GM12878 (cell line): ENCODE results near the gene TBC1D22B. TPM values are rescaled to one million over a fixed set of nuclear protein-coding genes. Genes with fewer than 3 reads are reported as not detected.

Experiments
- ATAC-seq: fragments of 200-7000 bp; cut with Tn5 transposase; 3 replicates; pipeline ENCODE4 v1.9.1; 2020; ENCODE audit warnings: mild to moderate bottlenecking, moderate library complexity
- BruUV-seq: library from RNA; stranded (reverse); fragments of 400-500 nt; replicated peaks from 2 replicates; lab custom pipeline; 2021; lab: Mats Ljungman, UMichigan
- CTCF ChIA-PET: fragments of 300-600 bp; sonication (Branson Sonifier 250); formaldehyde crosslinking; extraction: SDS; loops from one replicate; lab custom pipeline; 2021; ENCODE audit warnings: inconsistent platforms; lab: Yijun Ruan, JAX
- POLR2A ChIA-PET: fragments of 350-600 bp; formaldehyde crosslinking; extraction: SDS; loops from one replicate; lab custom pipeline; 2021; ENCODE audit warnings: inconsistent platforms; lab: Charles Lee
- RAD21 ChIA-PET: fragments of 300-600 bp; sonication (Branson Sonifier 250); formaldehyde crosslinking; loops from one replicate; lab custom pipeline; 2023; ENCODE audit warnings: antibody characterized with exemption; ENCODE audit not compliant: unreplicated experiment; lab: Charles Lee
- SMC1A ChIA-PET: fragments of 300-600 bp; sonication (Branson Sonifier 250); formaldehyde crosslinking; loops from one replicate; lab custom pipeline; 2023; ENCODE audit not compliant: unreplicated experiment, uncharacterized antibody; lab: Charles Lee
- DNase-seq: peaks from one replicate; pipeline ENCODE4 v3.0.0-alpha.2; 2011; ENCODE audit warnings: low read depth, low spot score
- FAIRE-seq: peaks from 3 replicates; lab custom pipeline; 2011; peaks lifted over from hg19 to GRCh38; lab: Jason Lieb, UNC
- H2AFZ ChIP-seq: 2 replicates; pipeline ENCODE4 v1.6.0; 2011; ENCODE audit warnings: low read depth, low read length, control low read depth; ENCODE audit not compliant: control insufficient read depth
- H3K27ac ChIP-seq: 2 replicates; pipeline ENCODE4 v1.5.1; 2011; ENCODE audit warnings: control low read depth; ENCODE audit not compliant: control insufficient read depth, insufficient read depth
- H3K27me3 ChIP-seq, 2 experiments: replicated peaks in 1 of 2; 2 replicates each; pipeline versions ENCODE4 v1.6.0 to v1.6.1; 2011; ENCODE audit warnings: low read length in 1 of 2; ENCODE audit not compliant: control insufficient read depth in 2 of 2, insufficient read depth in 2 of 2
- H3K36me3 ChIP-seq, 2 experiments: 2 replicates each; pipeline ENCODE4 v1.5.1; 2011; ENCODE audit warnings: low read length in 1 of 2; ENCODE audit not compliant: control insufficient read depth in 2 of 2, insufficient read depth in 2 of 2
- H3K4me1 ChIP-seq: 2 replicates; pipeline ENCODE4 v1.6.1; 2011; ENCODE audit warnings: mild to moderate bottlenecking, low read length, moderate library complexity, mixed read lengths; ENCODE audit not compliant: control insufficient read depth, insufficient read depth
- H3K4me2 ChIP-seq: 2 replicates; pipeline ENCODE4 v1.6.0; 2011; ENCODE audit warnings: control low read depth; ENCODE audit not compliant: control insufficient read depth, insufficient read depth
- H3K4me3 ChIP-seq: fragments of 200-600 bp; sonication (generic); 2 replicates; pipeline ENCODE4 v1.5.1; 2016
- H3K79me2 ChIP-seq: 2 replicates; pipeline ENCODE4 v1.6.0; 2011; ENCODE audit warnings: low read length; ENCODE audit not compliant: control insufficient read depth, insufficient read depth
- H3K9ac ChIP-seq: 2 replicates; pipeline ENCODE4 v1.8.0; 2011; ENCODE audit warnings: low read length, control low read depth, mixed read lengths; ENCODE audit not compliant: control insufficient read depth, insufficient read depth
- H3K9me3 ChIP-seq: replicated peaks from 3 replicates; pipeline ENCODE4 v1.5.1; 2011; ENCODE audit warnings: mild to moderate bottlenecking, low read length; ENCODE audit not compliant: control insufficient read depth, insufficient read depth
- H4K20me1 ChIP-seq: 2 replicates; pipeline ENCODE4 v1.6.0; 2011; ENCODE audit not compliant: control insufficient read depth, insufficient read depth
- CBX3 ChIP-seq: fragments of 200-600 bp; sonication (generic); IDR thresholded peaks from 2 replicates; pipeline ENCODE4 v1.6.1; 2016; ENCODE audit warnings: low read depth, borderline replicate concordance
- GABPA ChIP-seq: IDR thresholded peaks from 2 replicates; pipeline ENCODE4 v1.6.1; 2014; ENCODE audit warnings: antibody characterized with exemption, low read depth, mild to moderate bottlenecking, inconsistent platforms
- GATAD2B ChIP-seq: fragments of 450-650 bp; conservative IDR thresholded peaks from 2 replicates; pipeline ENCODE4 v1.6.1; 2017; ENCODE audit warnings: low read depth, mild to moderate bottlenecking, moderate library complexity
- LARP7 ChIP-seq: fragments of 450-650 bp; IDR thresholded peaks from 2 replicates; pipeline ENCODE4 v1.6.1; 2017; ENCODE audit warnings: mild to moderate bottlenecking
- MLLT1 ChIP-seq: fragments of 450-650 bp; IDR thresholded peaks from 2 replicates; pipeline ENCODE4 v1.6.1; 2016; ENCODE audit warnings: mild to moderate bottlenecking
- NBN ChIP-seq: fragments of 450-650 bp; IDR thresholded peaks from 2 replicates; pipeline ENCODE4 v1.6.1; 2016
- RELB ChIP-seq: fragments of 450-650 bp; IDR thresholded peaks from 2 replicates; pipeline ENCODE4 v1.6.1; 2017; ENCODE audit warnings: low read depth, mild to moderate bottlenecking, moderate library complexity
- RFX5 ChIP-seq: IDR thresholded peaks from 2 replicates; pipeline ENCODE4 v1.6.1; 2011; ENCODE audit warnings: low read depth, low read length, improper control_type of control experiment
- USF2 ChIP-seq: IDR thresholded peaks from 2 replicates; pipeline ENCODE4 v1.6.1; 2011; ENCODE audit warnings: low read depth, low read length, improper control_type of control experiment, borderline replicate concordance
- ZBTB40 ChIP-seq: fragments of 450-650 bp; IDR thresholded peaks from 2 replicates; pipeline ENCODE4 v1.6.1; 2016; ENCODE audit warnings: mild to moderate bottlenecking, moderate library complexity, borderline replicate concordance
- WGBS: methylation state at CpG from one replicate; pipeline ENCODE4 v1.1.6; 2016; ENCODE audit warnings: low lambda C conversion rate; ENCODE audit not compliant: insufficient replicate concordance, insufficient coverage; ENCODE audit errors: missing lambda C conversion rate; 5-methylcytosine and 5-hydroxymethylcytosine counted together
- in situ Hi-C: fragments of 300-500 bp; cut with MboI; formaldehyde crosslinking; loops from 9 replicates; pipeline ENCODE4 v1.14.3; 2018; ENCODE audit warnings: mixed read lengths
- intact Hi-C: fragments of 100-400 bp; cut with micrococcal nuclease; formaldehyde crosslinking; loops from one replicate; pipeline ENCODE4 v1.14.2; 2022; ENCODE audit not compliant: unreplicated experiment
- polyA plus RNA-seq, 11 experiments: library from polyadenylated mRNA; depleted of rRNA in 4 of 11; unstranded in 6 of 11; stranded (reverse) in 5 of 11; fragments of >200 nt; fragmentation: Nextera tagmentation in 4 of 11; fragmentation: Illumina TruSeq in 1 of 11; extraction: Ambion mirVana in 4 of 11; extraction: Trizol in 1 of 11; gene quantifications; 1 replicate in 1 of 11; 2 replicates in 10 of 11; pipeline versions ENCODE4 v1.2.1 to v1.2.3, GENCODE V29; 2011 to 2016; ENCODE audit warnings: inconsistent platforms in 2 of 11, missing spikeins in 2 of 11, low read depth in 1 of 11
- total RNA-seq, 4 experiments: library from RNA; depleted of rRNA in 3 of 4; stranded (reverse); fragments of >200 nt in 3 of 4; fragmentation: Illumina TruSeq in 1 of 4; extraction: Trizol in 1 of 4; gene quantifications; 2 replicates each; pipeline versions ENCODE4 v1.2.1 to v1.2.3, GENCODE V29; 2013 to 2021
- TF ChIP-seq, protein P1 (sequence below): IDR thresholded peaks from 2 replicates; pipeline ENCODE4 v1.6.1; 2012; ENCODE audit warnings: low read length, inconsistent platforms
- TF ChIP-seq, protein P2 (sequence below): fragments of 450-650 bp; formaldehyde crosslinking; IDR thresholded peaks from 2 replicates; pipeline ENCODE4 v1.4.0; 2022; ENCODE audit warnings: mild to moderate bottlenecking, moderate library complexity

Gene TBC1D22B
- total and polyA plus RNA-seq, 10 of the 15 experiments (the other 5 are each of a cell fraction or from before 2014, with no cell fraction given) = 3.4 to 18.7 (median 14.1) TPM

DNA sequence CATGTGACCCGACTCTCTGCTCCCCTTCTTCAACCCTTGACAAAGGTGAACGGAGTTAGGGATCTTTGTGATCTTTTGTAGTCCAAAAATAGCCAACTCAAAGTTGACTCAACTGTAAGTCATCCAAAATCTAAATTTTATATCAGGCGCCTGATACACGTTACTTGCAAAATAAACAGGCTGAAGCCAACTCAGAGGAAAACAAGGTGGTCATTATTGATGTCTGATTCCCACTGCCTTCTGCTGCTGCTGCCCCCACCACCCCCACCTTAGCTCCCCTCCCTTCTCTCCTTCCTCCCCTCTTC, 83.0 kb downstream of the TBC1D22B start:
- in situ Hi-C loops (no loop called here), intact Hi-C loops (no loop called here)
- H3K4me3 ChIP-seq = no peak overlapping the region
- DNase-seq = no peak
- POLR2A ChIA-PET = no interaction called here
- no peaks in the 10 kb centered on the region for H3K4me1 ChIP-seq
- no peak overlapping the region for H3K9ac ChIP-seq
- no peak overlapping the region for H2AFZ ChIP-seq
- H3K36me3 ChIP-seq = no peaks in the 10 kb centered on the region
- RAD21 ChIA-PET = interaction anchor here (1.2 kb wide), 1 partner anchor 15 kb away, joined by 3 read pairs; no protein-coding TSS in a partner anchor
- 57% methylated on average over 4 of the region's 4 CpGs for WGBS
- no peaks in the 10 kb centered on the region for H4K20me1 ChIP-seq
- no peaks in the 10 kb centered on the region for H3K79me2 ChIP-seq
- no peaks in the 10 kb centered on the region for H3K9me3 ChIP-seq
- SMC1A ChIA-PET = no interaction called here
- CTCF ChIA-PET = interaction anchor here (0.7 to 0.8 kb wide), 2 partner anchors 15 to 20 kb away, joined by 3 to 4 read pairs; no protein-coding TSS in a partner anchor
- no peak overlapping the region for H3K4me2 ChIP-seq
- BruUV-seq = no TSS peak
- no peak for ATAC-seq
- no peak for FAIRE-seq
- no peaks in the 10 kb centered on the region for H3K27me3 ChIP-seq
- H3K27ac ChIP-seq = no peak overlapping the region
- TF ChIP-seq LARP7 = no peak
- TF ChIP-seq, protein P1, sequence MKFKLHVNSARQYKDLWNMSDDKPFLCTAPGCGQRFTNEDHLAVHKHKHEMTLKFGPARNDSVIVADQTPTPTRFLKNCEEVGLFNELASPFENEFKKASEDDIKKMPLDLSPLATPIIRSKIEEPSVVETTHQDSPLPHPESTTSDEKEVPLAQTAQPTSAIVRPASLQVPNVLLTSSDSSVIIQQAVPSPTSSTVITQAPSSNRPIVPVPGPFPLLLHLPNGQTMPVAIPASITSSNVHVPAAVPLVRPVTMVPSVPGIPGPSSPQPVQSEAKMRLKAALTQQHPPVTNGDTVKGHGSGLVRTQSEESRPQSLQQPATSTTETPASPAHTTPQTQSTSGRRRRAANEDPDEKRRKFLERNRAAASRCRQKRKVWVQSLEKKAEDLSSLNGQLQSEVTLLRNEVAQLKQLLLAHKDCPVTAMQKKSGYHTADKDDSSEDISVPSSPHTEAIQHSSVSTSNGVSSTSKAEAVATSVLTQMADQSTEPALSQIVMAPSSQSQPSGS = no peak
- no peak for TF ChIP-seq CBX3
- TF ChIP-seq NBN = no peak
- no peak for TF ChIP-seq RELB
- TF ChIP-seq GATAD2B = no peak
- no peak for TF ChIP-seq ZBTB40
- TF ChIP-seq, protein P2, sequence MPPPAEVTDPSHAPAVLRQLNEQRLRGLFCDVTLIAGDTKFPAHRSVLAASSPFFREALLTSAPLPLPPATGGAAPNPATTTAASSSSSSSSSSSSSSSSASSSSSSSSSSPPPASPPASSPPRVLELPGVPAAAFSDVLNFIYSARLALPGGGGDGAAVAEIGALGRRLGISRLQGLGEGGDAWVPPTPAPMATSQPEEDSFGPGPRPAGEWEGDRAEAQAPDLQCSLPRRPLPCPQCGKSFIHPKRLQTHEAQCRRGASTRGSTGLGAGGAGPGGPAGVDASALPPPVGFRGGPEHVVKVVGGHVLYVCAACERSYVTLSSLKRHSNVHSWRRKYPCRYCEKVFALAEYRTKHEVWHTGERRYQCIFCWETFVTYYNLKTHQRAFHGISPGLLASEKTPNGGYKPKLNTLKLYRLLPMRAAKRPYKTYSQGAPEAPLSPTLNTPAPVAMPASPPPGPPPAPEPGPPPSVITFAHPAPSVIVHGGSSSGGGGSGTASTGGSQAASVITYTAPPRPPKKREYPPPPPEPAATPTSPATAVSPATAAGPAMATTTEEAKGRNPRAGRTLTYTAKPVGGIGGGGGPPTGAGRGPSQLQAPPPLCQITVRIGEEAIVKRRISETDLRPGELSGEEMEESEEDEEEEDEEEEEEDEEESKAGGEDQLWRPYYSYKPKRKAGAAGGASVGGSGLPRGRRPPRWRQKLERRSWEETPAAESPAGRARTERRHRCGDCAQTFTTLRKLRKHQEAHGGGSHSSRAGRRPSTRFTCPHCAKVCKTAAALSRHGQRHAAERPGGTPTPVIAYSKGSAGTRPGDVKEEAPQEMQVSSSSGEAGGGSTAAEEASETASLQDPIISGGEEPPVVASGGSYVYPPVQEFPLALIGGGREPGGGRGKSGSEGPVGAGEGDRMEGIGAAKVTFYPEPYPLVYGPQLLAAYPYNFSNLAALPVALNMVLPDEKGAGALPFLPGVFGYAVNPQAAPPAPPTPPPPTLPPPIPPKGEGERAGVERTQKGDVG (CRISPR knock-in tag) = no peak
- no peak for TF ChIP-seq RFX5
- no peak for TF ChIP-seq USF2
- TF ChIP-seq GABPA = no peak
- TF ChIP-seq MLLT1 = no peak
